Bronchial epithelial cell (primary cell): ENCODE measurements around the gene ETS2. TPM values are rescaled to one million over a fixed set of nuclear protein-coding genes. Genes with fewer than 3 reads are reported as not detected.

ENCODE experiments used
- DNase-seq: peaks from one replicate; pipeline ENCODE4 v3.0.0-alpha.2; 2010; ENCODE audit warnings: low read depth
- FAIRE-seq: peaks from 2 replicates; lab custom pipeline; 2011; peaks lifted over from hg19 to GRCh38; lab: Jason Lieb, UNC
- H3K27me3 ChIP-seq: 2 replicates; pipeline ENCODE4 v1.5.1; 2011; ENCODE audit warnings: low read length; ENCODE audit not compliant: control insufficient read depth, insufficient read depth
- H3K36me3 ChIP-seq: 2 replicates; pipeline ENCODE4 v1.5.1; 2011; ENCODE audit warnings: low read length; ENCODE audit not compliant: control insufficient read depth, insufficient read depth
- H3K4me3 ChIP-seq: 2 replicates; pipeline ENCODE4 v1.5.1; 2011; ENCODE audit warnings: mild to moderate bottlenecking, low read depth, low read length, control low read depth
- total RNA-seq: library from RNA; depleted of rRNA; stranded (reverse); fragments of >200 nt; gene quantifications from 2 replicates; pipeline ENCODE4 v1.2.1, GENCODE V29; 2014
- TF ChIP-seq, protein P1 (sequence below): IDR thresholded peaks from 2 replicates; pipeline ENCODE4 v1.5.1; 2011; ENCODE audit warnings: mild to moderate bottlenecking, moderate library complexity, low read length, control low read depth, inconsistent platforms; ENCODE audit not compliant: insufficient read depth, severe bottlenecking

The ETS2 gene
- total RNA-seq, 1 donor from 2014 or later: 144 TPM

DNA sequence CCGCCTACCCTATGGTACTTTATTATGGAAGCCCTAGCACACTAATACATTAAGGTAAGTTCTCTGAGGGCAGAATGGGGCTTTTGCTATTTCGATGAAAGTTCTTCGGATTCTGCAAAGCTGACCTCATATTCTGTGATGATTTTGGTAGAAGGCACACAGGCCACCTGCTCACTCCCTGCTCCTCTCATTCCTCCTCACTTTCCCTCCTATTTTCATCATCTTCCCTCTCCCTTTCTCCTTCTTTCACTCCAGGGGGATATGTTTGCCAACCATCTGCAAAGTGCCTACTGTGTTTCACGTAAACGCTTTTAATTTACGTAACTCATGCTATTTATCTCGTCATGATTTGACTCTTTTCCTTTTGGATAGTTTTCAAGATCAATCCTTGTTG, 45.0 kb upstream of the ETS2 start:
- no peaks in the 10 kb centered on the region for H3K36me3 ChIP-seq
- FAIRE-seq: no peak
- TF ChIP-seq, protein P1, sequence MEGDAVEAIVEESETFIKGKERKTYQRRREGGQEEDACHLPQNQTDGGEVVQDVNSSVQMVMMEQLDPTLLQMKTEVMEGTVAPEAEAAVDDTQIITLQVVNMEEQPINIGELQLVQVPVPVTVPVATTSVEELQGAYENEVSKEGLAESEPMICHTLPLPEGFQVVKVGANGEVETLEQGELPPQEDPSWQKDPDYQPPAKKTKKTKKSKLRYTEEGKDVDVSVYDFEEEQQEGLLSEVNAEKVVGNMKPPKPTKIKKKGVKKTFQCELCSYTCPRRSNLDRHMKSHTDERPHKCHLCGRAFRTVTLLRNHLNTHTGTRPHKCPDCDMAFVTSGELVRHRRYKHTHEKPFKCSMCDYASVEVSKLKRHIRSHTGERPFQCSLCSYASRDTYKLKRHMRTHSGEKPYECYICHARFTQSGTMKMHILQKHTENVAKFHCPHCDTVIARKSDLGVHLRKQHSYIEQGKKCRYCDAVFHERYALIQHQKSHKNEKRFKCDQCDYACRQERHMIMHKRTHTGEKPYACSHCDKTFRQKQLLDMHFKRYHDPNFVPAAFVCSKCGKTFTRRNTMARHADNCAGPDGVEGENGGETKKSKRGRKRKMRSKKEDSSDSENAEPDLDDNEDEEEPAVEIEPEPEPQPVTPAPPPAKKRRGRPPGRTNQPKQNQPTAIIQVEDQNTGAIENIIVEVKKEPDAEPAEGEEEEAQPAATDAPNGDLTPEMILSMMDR: no peak
- DNase-seq: no peak
- H3K27me3 ChIP-seq: no peaks in the 10 kb centered on the region
- H3K4me3 ChIP-seq: no peak overlapping the region

DNA sequence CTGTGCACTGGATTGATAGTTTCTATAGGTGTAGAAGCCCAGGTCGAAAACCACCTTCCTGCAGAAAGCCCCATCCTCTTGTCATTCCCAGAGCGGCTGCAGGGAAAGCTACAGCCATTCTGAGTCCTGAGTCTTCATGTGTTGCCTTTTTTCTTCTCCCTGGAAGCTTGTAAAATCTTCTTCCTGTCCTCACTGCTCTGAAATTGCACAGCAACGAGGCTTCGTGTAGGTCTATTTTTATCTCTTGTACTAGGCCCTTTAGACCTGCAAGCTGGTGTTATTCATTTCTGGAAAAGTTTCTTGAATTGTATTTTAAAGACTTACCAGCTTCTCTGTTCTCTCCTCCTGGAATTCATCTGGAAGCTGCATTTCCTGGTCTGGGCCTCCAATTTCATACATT, 44.2 kb upstream of the ETS2 start:
- no peak overlapping the region for H3K4me3 ChIP-seq
- no peaks in the 10 kb centered on the region for H3K27me3 ChIP-seq
- H3K36me3 ChIP-seq: no peaks in the 10 kb centered on the region
- TF ChIP-seq, protein P1: no peak
- DNase-seq: no peak
- FAIRE-seq: no peak

DNA sequence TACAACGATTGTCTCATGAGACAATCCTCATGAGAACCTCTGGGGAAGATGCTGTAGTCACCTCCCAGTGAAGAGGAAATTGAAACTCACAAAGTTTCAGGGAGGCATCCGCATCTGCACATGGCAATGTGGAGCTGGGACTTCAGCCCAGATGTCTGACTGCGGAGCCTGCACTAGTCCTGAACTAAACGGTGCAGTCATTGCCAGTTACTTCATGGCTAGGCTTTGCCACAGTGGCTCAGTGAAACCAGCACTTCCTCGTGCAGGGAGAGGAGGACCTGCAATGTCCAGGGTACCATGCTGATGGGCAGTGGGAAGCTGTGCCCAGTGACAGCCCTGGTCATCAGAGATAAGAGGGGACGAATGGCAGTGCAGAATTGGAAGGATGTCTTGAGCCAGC, 40.7 kb upstream of the ETS2 start:
- Histone ChIP-seq H3K4me3 (no peak overlapping the region), H3K36me3 (no peaks in the 10 kb centered on the region), H3K27me3 (no peaks in the 10 kb centered on the region)
- DNase-seq: no peak
- TF ChIP-seq, protein P1: no peak
- no peak for FAIRE-seq

DNA sequence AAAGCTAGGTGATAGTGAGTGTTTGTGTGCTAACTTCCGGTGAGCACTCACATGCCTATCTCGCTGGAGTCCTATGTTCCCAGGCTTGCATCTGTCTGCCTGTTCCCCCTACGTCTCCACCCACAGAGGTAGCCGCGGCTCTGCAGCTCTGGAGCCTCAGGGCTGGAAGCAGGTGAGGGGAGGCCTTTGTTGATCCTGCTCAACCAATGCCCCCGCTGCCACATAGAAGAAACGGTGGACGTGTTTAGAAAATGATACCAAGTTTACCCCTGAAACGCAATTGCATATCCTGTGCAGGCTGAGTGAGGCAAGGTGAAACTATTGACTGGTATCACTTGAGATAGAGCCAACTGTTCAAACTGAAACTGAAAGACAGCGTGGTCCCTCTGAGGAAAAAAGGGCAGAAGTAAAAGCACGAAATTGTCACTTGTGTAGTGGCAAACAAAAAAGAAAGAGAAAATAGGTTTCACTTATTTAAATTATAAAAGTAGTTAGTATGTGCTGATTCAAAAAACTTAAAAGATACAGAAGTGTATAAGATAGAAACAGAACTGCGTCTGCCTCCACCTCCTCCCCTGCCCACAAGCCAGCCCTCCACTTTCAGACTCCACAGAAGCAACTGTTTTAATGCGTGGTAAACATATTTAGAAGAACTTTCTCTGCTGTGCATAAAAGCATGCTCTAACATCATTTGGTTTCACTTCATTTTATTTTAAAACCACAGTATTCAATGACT, 38.6 kb upstream of the ETS2 start:
- H3K27me3 ChIP-seq: no peaks in the 10 kb centered on the region
- DNase-seq (peak; percentile 77), FAIRE-seq (no peak)
- no peak overlapping the region for H3K4me3 ChIP-seq
- TF ChIP-seq, protein P1: no peak
- no peaks in the 10 kb centered on the region for H3K36me3 ChIP-seq

DNA sequence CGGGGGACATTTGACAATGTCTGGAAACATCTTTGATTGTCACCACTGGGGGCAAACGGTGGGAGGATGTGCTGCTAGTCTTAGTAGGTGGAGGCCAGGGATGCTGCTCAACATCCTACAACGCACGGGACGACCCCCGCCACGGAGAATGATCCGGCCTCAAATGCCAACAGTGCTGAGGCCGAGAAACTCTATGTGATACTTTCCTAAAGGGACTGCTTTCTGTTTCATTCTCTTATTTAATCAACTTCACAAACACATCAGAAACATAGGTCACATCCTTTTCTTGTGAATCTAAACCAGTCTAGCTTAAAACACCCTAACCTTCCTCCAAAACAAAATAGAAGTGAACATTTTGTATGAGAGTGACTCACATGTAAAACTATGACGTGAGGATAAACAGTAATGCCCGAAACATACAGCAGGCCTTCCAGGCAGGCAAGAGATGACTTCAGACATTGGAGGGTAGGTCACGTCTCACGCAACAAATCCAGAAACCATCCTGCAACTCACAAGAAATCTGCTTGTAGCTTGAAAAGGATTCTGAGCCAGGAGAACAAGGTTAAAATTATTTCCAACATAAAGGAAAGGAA, 37.2 kb upstream of the ETS2 start:
- no peak overlapping the region for H3K4me3 ChIP-seq
- no peaks in the 10 kb centered on the region for H3K36me3 ChIP-seq

More for the DNA sequence above, 37.2 kb upstream of the ETS2 start:
- H3K27me3 ChIP-seq: no peaks in the 10 kb centered on the region
- DNase-seq (peak; percentile 86), FAIRE-seq (no peak)
- TF ChIP-seq, protein P1: no peak
